ENCODE data around the gene CDCP1. TPM values are rescaled to one million over a fixed set of nuclear protein-coding genes. Genes with fewer than 3 reads are reported as not detected.
A peak's percentile ranks its signal among the peaks of the same experiment; 100 is the strongest.

The CDCP1 gene
- total RNA-seq, 2 experiments from 2014 or later: 0.32 to 0.36 TPM

GRCh38 chr3:45167011-45167911 lies 21.1 kb upstream of the CDCP1 start:
- Mint-ChIP-seq H3K27ac (peak overlapping the region; percentile 84), H3K9me3 (peaks cover 1% of the 10 kb centered on the region), H3K27me3 (peaks cover 2% of the 10 kb centered on the region), H3K4me3 (peak overlapping the region; percentile 35), H3K4me1 (ENCODE audit: low read depth) (peaks cover 14% of the 10 kb centered on the region), H3K36me3 (ENCODE audit: low read depth) (no peaks in the 10 kb centered on the region)
- ATAC-seq (peak; percentile 96), DNase-seq (peak; percentile 95)
- TF ChIP-seq, protein P1, sequence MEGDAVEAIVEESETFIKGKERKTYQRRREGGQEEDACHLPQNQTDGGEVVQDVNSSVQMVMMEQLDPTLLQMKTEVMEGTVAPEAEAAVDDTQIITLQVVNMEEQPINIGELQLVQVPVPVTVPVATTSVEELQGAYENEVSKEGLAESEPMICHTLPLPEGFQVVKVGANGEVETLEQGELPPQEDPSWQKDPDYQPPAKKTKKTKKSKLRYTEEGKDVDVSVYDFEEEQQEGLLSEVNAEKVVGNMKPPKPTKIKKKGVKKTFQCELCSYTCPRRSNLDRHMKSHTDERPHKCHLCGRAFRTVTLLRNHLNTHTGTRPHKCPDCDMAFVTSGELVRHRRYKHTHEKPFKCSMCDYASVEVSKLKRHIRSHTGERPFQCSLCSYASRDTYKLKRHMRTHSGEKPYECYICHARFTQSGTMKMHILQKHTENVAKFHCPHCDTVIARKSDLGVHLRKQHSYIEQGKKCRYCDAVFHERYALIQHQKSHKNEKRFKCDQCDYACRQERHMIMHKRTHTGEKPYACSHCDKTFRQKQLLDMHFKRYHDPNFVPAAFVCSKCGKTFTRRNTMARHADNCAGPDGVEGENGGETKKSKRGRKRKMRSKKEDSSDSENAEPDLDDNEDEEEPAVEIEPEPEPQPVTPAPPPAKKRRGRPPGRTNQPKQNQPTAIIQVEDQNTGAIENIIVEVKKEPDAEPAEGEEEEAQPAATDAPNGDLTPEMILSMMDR (IDR thresholded peaks at IDR 0.05): no peak
- intact Hi-C loops (cut with micrococcal nuclease): no loop called here
- POLR2A ChIA-PET: interaction anchor here (0.6 kb wide), 1 partner anchor 29 kb away, joined by 4 read pairs; no protein-coding TSS in a partner anchor
- CTCF ChIA-PET: interaction anchor here (1.0 kb wide), 1 partner anchor 126 kb away, joined by 5 read pairs; no protein-coding TSS in a partner anchor

DNA sequence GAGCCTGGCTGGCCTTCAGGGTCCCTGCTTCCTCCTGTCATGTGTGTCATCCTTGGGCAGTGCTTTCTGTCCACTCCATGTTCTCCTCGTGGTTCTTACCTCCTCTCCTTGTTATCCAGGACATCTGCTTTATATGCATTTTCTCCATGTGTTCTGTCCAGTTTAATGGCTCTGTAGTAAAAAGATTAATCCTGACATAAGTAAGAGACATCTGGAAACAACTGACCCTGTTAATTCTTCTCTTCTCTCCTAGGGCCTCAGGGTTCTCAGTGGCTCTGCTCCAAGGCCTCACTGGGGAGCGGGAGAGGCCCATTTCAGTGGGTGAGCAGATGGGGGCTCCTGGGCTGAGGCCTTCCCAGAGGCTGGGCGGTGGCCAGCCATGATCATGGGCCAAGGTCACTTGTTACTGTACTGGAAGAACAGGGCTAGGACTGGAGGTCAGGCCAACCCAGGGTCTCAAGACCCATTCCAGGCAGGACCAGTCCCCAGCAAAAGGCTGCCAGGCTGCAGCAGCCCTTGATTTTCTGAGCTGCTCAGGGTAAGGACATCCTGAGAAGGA lies 20.2 kb upstream of the CDCP1 start:
- POLR2A ChIA-PET: interaction anchor here (0.6 kb wide), 1 partner anchor 28 kb away, joined by 4 read pairs; no protein-coding TSS in a partner anchor
- TF ChIP-seq, protein P1 (IDR thresholded peaks at IDR 0.05): no peak
- no peak overlapping the region for H3K27ac Mint-ChIP-seq

DNA sequence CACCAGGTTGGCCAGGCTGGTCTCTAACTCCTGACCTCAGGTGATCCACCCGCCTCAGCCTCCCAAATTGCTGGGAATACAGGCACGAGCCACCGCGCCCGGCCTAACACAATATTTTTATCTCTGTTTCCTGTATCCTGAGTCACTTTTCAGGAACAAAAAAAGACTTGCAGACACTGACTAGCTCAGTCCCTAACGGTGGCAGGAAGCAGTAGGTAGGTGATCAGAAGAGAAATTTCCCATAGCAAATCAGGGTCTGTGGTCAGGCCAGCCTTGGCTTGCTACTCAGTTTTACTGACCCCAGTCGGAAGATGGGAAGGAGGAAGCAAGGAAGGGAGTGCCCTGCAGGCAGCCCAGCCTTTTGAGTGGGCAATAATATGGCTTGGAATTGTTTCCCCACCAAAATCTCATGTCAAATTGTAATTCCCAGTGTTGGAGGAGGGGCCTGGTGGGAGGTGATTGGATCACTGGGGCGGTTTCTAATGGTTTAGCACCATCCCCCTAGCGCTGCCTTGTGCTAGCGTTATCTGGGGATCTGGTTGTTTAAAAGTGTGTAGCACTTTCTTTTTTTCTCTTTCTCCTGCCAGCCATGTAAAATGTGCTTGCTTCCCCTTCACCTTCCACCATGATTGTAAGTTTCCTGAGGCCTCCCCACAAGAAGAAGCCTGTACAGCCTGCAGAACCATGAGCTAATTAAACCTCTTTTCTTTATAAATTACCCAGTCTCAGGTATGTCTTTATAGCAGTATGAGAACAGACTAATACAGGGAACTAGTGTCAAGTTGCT lies 19.5 kb upstream of the CDCP1 start:
- intact Hi-C loops (cut with micrococcal nuclease): no loop called here
- TF ChIP-seq, protein P1 (IDR thresholded peaks at IDR 0.05): no peak
- Mint-ChIP-seq H3K4me3 (no peak overlapping the region), H3K36me3 (ENCODE audit: low read depth) (no peaks in the 10 kb centered on the region), H3K27ac (no peak overlapping the region), H3K9me3 (peaks cover 1% of the 10 kb centered on the region), H3K27me3 (no peaks in the 10 kb centered on the region), H3K4me1 (ENCODE audit: low read depth) (peaks cover 14% of the 10 kb centered on the region)
- POLR2A ChIA-PET: no interaction called here
- DNase-seq (no peak), ATAC-seq (no peak)
- CTCF ChIA-PET: no interaction called here

More for the DNA sequence above, 20.2 kb upstream of the CDCP1 start:
- intact Hi-C loops (cut with micrococcal nuclease): no loop called here
- Mint-ChIP-seq H3K9me3 (peaks cover 1% of the 10 kb centered on the region), H3K36me3 (ENCODE audit: low read depth) (no peaks in the 10 kb centered on the region), H3K4me3 (no peak overlapping the region), H3K4me1 (ENCODE audit: low read depth) (peaks cover 14% of the 10 kb centered on the region), H3K27me3 (peaks cover 2% of the 10 kb centered on the region)
- no peak for DNase-seq
- no peak for ATAC-seq
- CTCF ChIA-PET: interaction anchor here (1.0 kb wide), 1 partner anchor 125 kb away, joined by 5 read pairs; no protein-coding TSS in a partner anchor

DNA sequence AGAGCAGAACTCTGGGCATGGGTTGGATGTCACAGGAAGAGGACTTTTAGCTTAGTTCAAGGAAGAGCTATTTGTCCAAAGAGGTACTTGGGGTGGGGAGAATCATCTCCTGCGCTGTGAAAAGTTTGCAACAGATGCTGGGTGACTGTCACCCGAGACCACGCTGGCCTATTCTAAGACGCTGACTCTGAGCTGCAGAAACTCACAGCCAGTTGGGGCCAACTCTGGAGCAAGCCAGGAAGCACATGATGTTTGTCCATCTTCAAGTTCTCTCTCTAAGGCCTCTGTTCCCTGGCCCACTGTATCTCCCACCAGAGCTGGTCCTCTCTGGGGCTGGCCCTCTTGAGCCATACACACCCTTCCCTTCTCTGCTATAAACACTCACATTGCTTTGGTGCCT lies 17.9 kb upstream of the CDCP1 start:
- H3K27ac Mint-ChIP-seq: no peak overlapping the region
- DNase-seq: no peak
- ATAC-seq: no peak
- no peak overlapping the region for H3K4me3 Mint-ChIP-seq
- H3K27me3 Mint-ChIP-seq: no peaks in the 10 kb centered on the region
- intact Hi-C loops (cut with micrococcal nuclease): no loop called here
- peaks cover 1% of the 10 kb centered on the region for H3K9me3 Mint-ChIP-seq
- TF ChIP-seq, protein P1 (IDR thresholded peaks at IDR 0.05): no peak
- POLR2A ChIA-PET: interaction anchor here (0.6 kb wide), 1 partner anchor 219 kb away, joined by 3 read pairs; no protein-coding TSS in a partner anchor
- CTCF ChIA-PET: no interaction called here
- no peaks in the 10 kb centered on the region for H3K36me3 Mint-ChIP-seq (ENCODE audit: low read depth)
- peaks cover 14% of the 10 kb centered on the region for H3K4me1 Mint-ChIP-seq (ENCODE audit: low read depth)

All from activated CD8-positive, alpha-beta T cell treated with anti-CD3 and anti-CD28 coated beads for 36 hours (primary cell).